Neuronal stem cell (in vitro differentiated cells): ENCODE results near the gene TBC1D20.

Experiments
- DNase-seq: peaks from one replicate; pipeline ENCODE4 v3.0.0-alpha.2; 2013; ENCODE audit warnings: low spot score
- H2AFZ ChIP-seq: one replicate; pipeline ENCODE4 v1.6.1; 2013; ENCODE audit warnings: mild to moderate bottlenecking, low read length, inconsistent platforms
- H2AK5ac ChIP-seq: 2 replicates; pipeline ENCODE4 v1.6.1; 2013; ENCODE audit warnings: low read depth, mild to moderate bottlenecking, inconsistent platforms, low read length, moderate library complexity, mixed read lengths
- H2BK120ac ChIP-seq: 2 replicates; pipeline ENCODE4 v1.6.1; 2013; ENCODE audit warnings: low read depth, mild to moderate bottlenecking, inconsistent platforms, low read length, moderate library complexity, mixed read lengths
- H2BK12ac ChIP-seq: one replicate; pipeline ENCODE4 v1.6.1; 2013; ENCODE audit warnings: low read length, inconsistent platforms
- H2BK15ac ChIP-seq: 2 replicates; pipeline ENCODE4 v1.6.1; 2013; ENCODE audit warnings: mild to moderate bottlenecking, low read length, inconsistent platforms, mixed read lengths
- H2BK5ac ChIP-seq: one replicate; pipeline ENCODE4 v1.6.1; 2013; ENCODE audit warnings: inconsistent platforms, mild to moderate bottlenecking, low read length, moderate library complexity
- H3K14ac ChIP-seq: one replicate; pipeline ENCODE4 v1.6.1; 2013; ENCODE audit warnings: low read length, inconsistent platforms
- H3K18ac ChIP-seq: 2 replicates; pipeline ENCODE4 v1.6.1; 2013; ENCODE audit warnings: low read length, inconsistent platforms
- H3K23ac ChIP-seq: 2 replicates; pipeline ENCODE4 v1.6.1; 2013; ENCODE audit warnings: low read depth, mild to moderate bottlenecking, mixed read lengths, low read length, inconsistent platforms; ENCODE audit not compliant: poor library complexity
- H3K27ac ChIP-seq: replicated peaks from 3 replicates; pipeline ENCODE4 v1.5.1; 2013; ENCODE audit warnings: low read length, inconsistent platforms
- H3K27me3 ChIP-seq, 3 experiments: 2 replicates each; pipeline ENCODE4 v1.6.1; 2013; ENCODE audit warnings: low read length in 3 of 3, mild to moderate bottlenecking in 2 of 3, inconsistent platforms in 1 of 3, low read depth in 1 of 3, mixed read lengths in 1 of 3, moderate library complexity in 1 of 3; ENCODE audit not compliant: control insufficient read depth in 3 of 3, insufficient read depth in 3 of 3
- H3K36me3 ChIP-seq, 2 donors: replicated peaks in 1 of 2; 2 replicates each; pipeline ENCODE4 v1.6.1; 2013; ENCODE audit warnings: low read length in 2 of 2; ENCODE audit not compliant: control insufficient read depth in 2 of 2, insufficient read depth in 2 of 2
- H3K4ac ChIP-seq: 2 replicates; pipeline ENCODE4 v1.6.1; 2013; ENCODE audit warnings: inconsistent platforms, mild to moderate bottlenecking, low read length, moderate library complexity
- H3K4me1 ChIP-seq, 2 donors: 1 replicate in 1 of 2; 2 replicates in 1 of 2; pipeline ENCODE4 v1.6.1; 2013; ENCODE audit warnings: low read length in 2 of 2, low read depth in 1 of 2; ENCODE audit not compliant: control insufficient read depth in 2 of 2, insufficient read depth in 1 of 2
- H3K4me2 ChIP-seq: one replicate; pipeline ENCODE4 v1.6.1; 2013; ENCODE audit warnings: mild to moderate bottlenecking, low read length, inconsistent platforms; ENCODE audit not compliant: insufficient read depth, poor library complexity, severe bottlenecking
- H3K4me3 ChIP-seq, 2 donors: 2 replicates each; pipeline ENCODE4 v1.5.1; 2013; ENCODE audit warnings: low read length in 2 of 2, mild to moderate bottlenecking in 2 of 2, inconsistent platforms in 1 of 2, moderate library complexity in 1 of 2
- H3K79me1 ChIP-seq: one replicate; pipeline ENCODE4 v1.6.1; 2013; ENCODE audit warnings: low read depth, mild to moderate bottlenecking, inconsistent platforms, low read length, moderate library complexity
- H3K9ac ChIP-seq: one replicate; pipeline ENCODE4 v1.6.1; 2013; ENCODE audit warnings: mild to moderate bottlenecking, low read depth, low read length, inconsistent platforms; ENCODE audit not compliant: poor library complexity
- H3K9me3 ChIP-seq, 2 donors: replicated peaks in 1 of 2; 2 replicates each; pipeline versions ENCODE3 to v1.6.1; 2013; ENCODE audit warnings: low read length in 2 of 2, mild to moderate bottlenecking in 2 of 2, inconsistent platforms in 1 of 2, low read depth in 1 of 2, mixed read lengths in 1 of 2, moderate library complexity in 1 of 2; ENCODE audit not compliant: control insufficient read depth in 2 of 2, insufficient read depth in 1 of 2
- H4K8ac ChIP-seq: one replicate; pipeline ENCODE4 v1.6.1; 2013; ENCODE audit warnings: low read depth, mild to moderate bottlenecking, inconsistent platforms, low read length, moderate library complexity
- H4K91ac ChIP-seq: one replicate; pipeline ENCODE4 v1.6.1; 2013; ENCODE audit warnings: low read length, low read depth, mild to moderate bottlenecking, inconsistent platforms; ENCODE audit not compliant: poor library complexity
- WGBS, 2 donors: extraction: QIAGEN DNeasy Blood & Tissue Kit; methylation state at CpG; one replicate each; pipeline ENCODE4 v1.1.7; 2013; ENCODE audit warnings: missing lambda C conversion rate in 2 of 2, mixed read lengths in 1 of 2; ENCODE audit not compliant: insufficient read length in 2 of 2, insufficient replicate concordance in 1 of 2; ENCODE audit errors: extremely low coverage in 2 of 2; 5-methylcytosine and 5-hydroxymethylcytosine counted together

TBC1D20 gene

DNA sequence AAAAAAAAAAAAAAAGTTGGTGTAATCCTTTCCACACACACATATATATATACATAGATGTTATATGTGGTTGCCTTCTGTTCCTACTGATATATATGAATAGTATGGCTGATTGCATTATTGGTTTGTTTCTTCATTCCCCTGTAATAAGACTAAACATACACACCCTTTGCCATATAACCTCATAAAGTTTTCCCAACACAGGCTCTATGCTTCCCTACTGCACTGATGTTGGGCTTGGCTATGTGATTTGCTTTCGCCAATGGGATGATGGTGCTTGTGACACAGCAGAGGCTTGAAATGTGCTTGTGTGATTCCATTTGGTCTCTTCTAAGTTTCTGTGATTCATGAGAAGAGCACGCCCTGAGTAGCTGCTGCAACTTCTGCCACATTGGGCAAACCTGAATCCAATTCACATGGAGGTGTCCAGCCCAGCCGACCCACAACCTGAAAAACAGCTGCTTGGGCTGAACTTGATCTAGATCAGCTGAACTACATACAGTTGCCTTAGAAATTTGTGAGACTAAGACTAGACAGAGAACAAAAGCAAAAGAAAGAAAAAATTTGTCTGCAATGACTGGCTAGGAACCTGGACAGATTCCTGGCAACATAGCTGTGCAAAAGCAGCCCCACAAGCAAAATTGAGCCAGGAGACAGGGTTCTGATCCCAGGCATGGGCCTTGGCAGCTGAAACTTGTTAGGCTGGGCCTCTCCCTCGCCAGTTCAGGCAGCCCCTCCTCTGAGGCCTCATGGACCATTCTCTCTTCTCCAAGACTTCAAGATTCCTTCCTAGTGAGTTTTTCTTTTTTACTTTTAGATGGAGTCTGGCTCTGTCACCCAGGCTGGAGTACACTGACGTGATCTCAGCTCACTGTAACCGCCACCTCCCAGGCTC, 13.4 kb upstream of the TBC1D20 start:
- no CpG with 5 or more reads among the region's 6 CpGs for WGBS, 2 donors

DNA sequence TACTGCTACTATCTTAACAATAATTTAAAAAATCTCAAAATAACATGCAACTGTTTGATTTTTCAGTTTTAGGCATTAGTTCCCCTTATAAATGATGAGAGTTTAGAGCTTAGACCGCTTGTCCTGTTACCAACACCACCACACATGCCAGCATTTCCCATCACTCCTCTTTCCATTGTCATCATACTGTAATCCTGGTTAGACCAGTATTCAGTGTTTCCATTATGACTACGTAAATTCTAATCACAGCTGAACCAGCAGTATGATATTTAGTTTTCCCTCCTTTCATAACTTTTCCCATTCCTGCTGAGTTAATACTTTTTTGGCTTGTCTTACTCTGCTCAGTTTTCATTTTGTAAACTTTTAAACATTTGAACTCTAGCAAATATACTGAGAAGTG, 12.2 kb upstream of the TBC1D20 start:
- no peak overlapping the region for H2BK5ac ChIP-seq
- H3K14ac ChIP-seq = no peak overlapping the region

More for the DNA sequence above, 13.4 kb upstream of the TBC1D20 start:
- H3K14ac ChIP-seq = no peak overlapping the region
- H3K9me3 ChIP-seq = peaks cover 10 to 18% of the 10 kb centered on the region in 2 donors
- no peak overlapping the region for H4K8ac ChIP-seq
- peaks cover 18 to 75% of the 10 kb centered on the region in 2 donors for H3K36me3 ChIP-seq
- H2BK120ac ChIP-seq = no peak overlapping the region
- no peak overlapping the region for H4K91ac ChIP-seq
- H3K4me1 ChIP-seq = no peaks in the 10 kb centered on the region
- no peak for DNase-seq
- no peak overlapping the region for H2BK5ac ChIP-seq
- no peak overlapping the region for H2AK5ac ChIP-seq
- no peaks in the 10 kb centered on the region for H3K27me3 ChIP-seq
- no peak overlapping the region for H2BK12ac ChIP-seq
- no peak overlapping the region for H3K4me3 ChIP-seq
- no peak overlapping the region for H3K4me2 ChIP-seq
- H3K4ac ChIP-seq = no peak overlapping the region
- no peak overlapping the region for H3K23ac ChIP-seq
- no peak overlapping the region for H3K27ac ChIP-seq
- no peak overlapping the region for H2BK15ac ChIP-seq
- no peaks in the 10 kb centered on the region for H3K79me1 ChIP-seq
- no peak overlapping the region for H3K9ac ChIP-seq
- H3K18ac ChIP-seq = no peak overlapping the region
- H2AFZ ChIP-seq = no peak overlapping the region

GRCh38 chr20:472889-473292, 10.6 kb upstream of the TBC1D20 start:
- no peak overlapping the region for H4K91ac ChIP-seq
- DNase-seq = no peak
- H3K4me1 ChIP-seq = no peaks in the 10 kb centered on the region
- H3K4ac ChIP-seq = no peak overlapping the region
- H2AFZ ChIP-seq = no peak overlapping the region
- no peak overlapping the region for H3K9ac ChIP-seq
- no peak overlapping the region for H2BK15ac ChIP-seq
- H3K23ac ChIP-seq = no peak overlapping the region
- no peaks in the 10 kb centered on the region for H3K27me3 ChIP-seq
- no CpG with 5 or more reads among the region's 1 CpG for WGBS, 2 donors
- no peak overlapping the region for H3K4me3 ChIP-seq
- H3K79me1 ChIP-seq = no peaks in the 10 kb centered on the region
- peaks cover 10 to 31% of the 10 kb centered on the region in 2 donors for H3K9me3 ChIP-seq
- H2AK5ac ChIP-seq = no peak overlapping the region
- H3K18ac ChIP-seq = no peak overlapping the region
- no peak overlapping the region for H4K8ac ChIP-seq
- H3K14ac ChIP-seq = no peak overlapping the region
- H3K36me3 ChIP-seq = peaks cover 8 to 49% of the 10 kb centered on the region in 2 donors
- H2BK5ac ChIP-seq = no peak overlapping the region
- H2BK12ac ChIP-seq = no peak overlapping the region
- no peak overlapping the region for H3K27ac ChIP-seq
- H2BK120ac ChIP-seq = no peak overlapping the region
- no peak overlapping the region for H3K4me2 ChIP-seq

More for the DNA sequence above, 12.2 kb upstream of the TBC1D20 start:
- DNase-seq = no peak
- no peaks in the 10 kb centered on the region for H3K79me1 ChIP-seq
- H2AFZ ChIP-seq = no peak overlapping the region
- no peak overlapping the region for H3K23ac ChIP-seq
- H3K27me3 ChIP-seq = no peaks in the 10 kb centered on the region
- no peak overlapping the region for H3K27ac ChIP-seq
- H3K18ac ChIP-seq = no peak overlapping the region
- H2BK15ac ChIP-seq = no peak overlapping the region
- H4K8ac ChIP-seq = no peak overlapping the region
- no peak overlapping the region for H2BK12ac ChIP-seq
- no peak overlapping the region for H2AK5ac ChIP-seq
- no peak overlapping the region for H3K4ac ChIP-seq
- no peaks in the 10 kb centered on the region for H3K4me1 ChIP-seq
- no peak overlapping the region for H3K4me3 ChIP-seq
- H2BK120ac ChIP-seq = no peak overlapping the region
- H3K4me2 ChIP-seq = no peak overlapping the region
- H3K9me3 ChIP-seq = peaks cover 10 to 21% of the 10 kb centered on the region in 2 donors
- WGBS, 2 donors = no CpG with 5 or more reads among the region's 2 CpGs
- peaks cover 17 to 64% of the 10 kb centered on the region in 2 donors for H3K36me3 ChIP-seq
- H3K9ac ChIP-seq = no peak overlapping the region
- H4K91ac ChIP-seq = no peak overlapping the region

DNA sequence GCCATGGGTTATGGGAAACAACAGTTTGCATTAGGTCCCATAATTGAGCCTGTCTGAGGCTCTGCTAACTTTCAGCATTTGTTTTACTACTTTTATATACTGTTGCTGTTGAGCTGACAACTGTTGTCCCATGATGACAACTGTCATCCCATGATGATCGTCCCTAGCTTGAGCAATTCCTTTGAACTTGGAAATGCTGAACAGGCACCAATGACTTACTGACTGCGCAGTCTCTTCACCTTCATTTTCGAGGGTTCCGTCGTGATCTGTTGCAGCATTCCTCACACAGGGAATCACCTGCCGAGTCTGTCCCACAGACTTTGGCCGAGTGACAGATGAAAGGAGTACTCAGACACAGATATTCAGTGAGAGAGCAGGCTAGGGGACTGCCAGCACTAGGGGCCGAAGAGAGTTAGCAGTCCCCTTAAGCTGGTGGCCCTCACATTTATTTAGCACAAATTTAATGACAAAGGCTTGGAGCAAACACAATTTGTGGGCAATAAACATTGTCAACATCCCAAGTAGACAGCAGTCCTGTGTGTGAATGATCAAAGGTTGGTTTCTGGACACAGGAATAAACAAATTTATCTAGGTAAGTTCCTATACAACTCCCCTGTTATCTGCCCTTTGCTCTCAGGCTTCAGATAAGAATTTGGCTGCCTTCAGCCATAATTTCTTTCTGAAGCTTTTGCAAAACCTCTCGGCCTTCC, 10.0 kb upstream of the TBC1D20 start:
- Histone ChIP-seq H3K18ac (no peak overlapping the region), H3K14ac (no peak overlapping the region), H3K9me3 (peaks cover 12 to 36% of the 10 kb centered on the region in 2 donors), H2AFZ (no peak overlapping the region), H4K91ac (no peak overlapping the region), H3K27ac (no peak overlapping the region), H2BK5ac (no peak overlapping the region), H2AK5ac (no peak overlapping the region), H2BK15ac (no peak overlapping the region), H2BK120ac (no peak overlapping the region), H4K8ac (no peak overlapping the region), H3K4me1 (no peaks in the 10 kb centered on the region), H3K4me3 (no peak overlapping the region), H3K36me3 (peaks cover 6 to 43% of the 10 kb centered on the region in 2 donors), H3K9ac (no peak overlapping the region), H3K4me2 (no peak overlapping the region), H3K4ac (no peak overlapping the region), H3K27me3 (no peaks in the 10 kb centered on the region), H2BK12ac (no peak overlapping the region), H3K23ac (no peak overlapping the region), H3K79me1 (no peaks in the 10 kb centered on the region)
- no CpG with 5 or more reads among the region's 9 CpGs for WGBS, 2 donors
- no peak for DNase-seq
